ENCODE results near the gene RNF113B. TPM values are rescaled to one million over a fixed set of nuclear protein-coding genes. Genes with fewer than 3 reads are reported as not detected.

Gene RNF113B
- total and polyA plus RNA-seq, 12 donors = 0.15 to 0.27 TPM; not detected in 10

- intact Hi-C loops (cut with DNase I) = no loop called here
- no peaks in the 10 kb centered on the region for H3K9me3 ChIP-seq (replicated peaks in 1 of 3)
- H3K27ac ChIP-seq = peak overlapping the region; percentile 27 to 68 (median 53)
- no peak for DNase-seq
- H3K36me3 ChIP-seq (replicated peaks in 1 of 2) = no peaks in the 10 kb centered on the region
- WGBS, 4 donors = 23 to 30% (median 28%) methylated on average over 4 of the region's 4 CpGs
- H3K4me1 ChIP-seq (replicated peaks in 1 of 2) = peaks cover 24 to 38% of the 10 kb centered on the region in 2 donors
- no peak overlapping the region for H3K4me3 ChIP-seq
- no peak for TF ChIP-seq CTCF (IDR thresholded peaks at IDR 0.05)
- TF ChIP-seq POLR2A (IDR thresholded peaks at IDR 0.05) = peak in 1 of 2 donors; percentile 39
- no peaks in the 10 kb centered on the region for H3K27me3 ChIP-seq
Measured at GRCh38 chr13:98220271-98220791, 43.3 kb upstream of the RNF113B start.

GRCh38 chr13:98219685-98220084, 42.6 kb upstream of the RNF113B start:
- peaks cover 24 to 41% of the 10 kb centered on the region in 2 donors for H3K4me1 ChIP-seq (replicated peaks in 1 of 2)
- H3K9me3 ChIP-seq (replicated peaks in 1 of 3) = no peaks in the 10 kb centered on the region
- no peak for DNase-seq
- no peak overlapping the region for H3K4me3 ChIP-seq
- intact Hi-C loops (cut with DNase I) = loop anchor here (10.0 kb wide), 1 partner anchor 75 kb away; the partner anchor contains the start of gene FARP1 (in 2 of the 2)
- H3K36me3 ChIP-seq (replicated peaks in 1 of 2) = no peaks in the 10 kb centered on the region
- H3K27ac ChIP-seq = peak overlapping the region in 3 of 5 donors; percentile 39 to 68 (median 68)
- H3K27me3 ChIP-seq = no peaks in the 10 kb centered on the region
- WGBS, 4 donors = 75 to 81% (median 77%) methylated on average over 6 of the region's 6 CpGs
- TF ChIP-seq POLR2A (IDR thresholded peaks at IDR 0.05) (no peak), CTCF (IDR thresholded peaks at IDR 0.05) (no peak)

- TF ChIP-seq CTCF (IDR thresholded peaks at IDR 0.05) = no peak
- TF ChIP-seq POLR2A (IDR thresholded peaks at IDR 0.05) = no peak
- no peaks in the 10 kb centered on the region for H3K36me3 ChIP-seq (replicated peaks in 1 of 2)
- 91 to 99% (median 96%) methylated on average over 10 to 12 of the region's 12 CpGs for WGBS, 4 donors
- intact Hi-C loops (cut with DNase I) = loop anchor here (10.0 kb wide), 1 partner anchor 73 kb away; the partner anchor contains the start of gene FARP1 (in 2 of the 2)
- peaks cover 24 to 48% of the 10 kb centered on the region in 2 donors for H3K4me1 ChIP-seq (replicated peaks in 1 of 2)
- peak overlapping the region in 1 of 5 donors; percentile 25 for H3K27ac ChIP-seq
- no peak for DNase-seq
- H3K4me3 ChIP-seq = no peak overlapping the region
- no peaks in the 10 kb centered on the region for H3K9me3 ChIP-seq (replicated peaks in 1 of 3)
- H3K27me3 ChIP-seq = no peaks in the 10 kb centered on the region
Measured at GRCh38 chr13:98217597-98217996, 40.5 kb upstream of the RNF113B start.

GRCh38 chr13:98216711-98217285, 39.7 kb upstream of the RNF113B start:
- intact Hi-C loops (cut with DNase I) = loop anchor here (10.0 kb wide), 1 partner anchor 72 kb away; the partner anchor contains the start of gene FARP1 (in 2 of the 2)
- Histone ChIP-seq H3K27ac (peak overlapping the region in 3 of 5 donors; percentile 57 to 87 (median 75)), H3K4me1 (replicated peaks in 1 of 2) (peaks cover 24 to 48% of the 10 kb centered on the region in 2 donors), H3K4me3 (no peak overlapping the region), H3K9me3 (replicated peaks in 1 of 3) (no peaks in the 10 kb centered on the region), H3K36me3 (replicated peaks in 1 of 2) (no peaks in the 10 kb centered on the region), H3K27me3 (no peaks in the 10 kb centered on the region)
- WGBS, 4 donors = 64 to 73% (median 70%) methylated on average over 7 of the region's 7 CpGs
- TF ChIP-seq POLR2A (IDR thresholded peaks at IDR 0.05) (no peak), CTCF (IDR thresholded peaks at IDR 0.05) (no peak)
- no peak for DNase-seq

Measured in adrenal gland (tissue), 12 donors.